ENCODE measurements around the gene ZMIZ1.

The ZMIZ1 gene

DNA sequence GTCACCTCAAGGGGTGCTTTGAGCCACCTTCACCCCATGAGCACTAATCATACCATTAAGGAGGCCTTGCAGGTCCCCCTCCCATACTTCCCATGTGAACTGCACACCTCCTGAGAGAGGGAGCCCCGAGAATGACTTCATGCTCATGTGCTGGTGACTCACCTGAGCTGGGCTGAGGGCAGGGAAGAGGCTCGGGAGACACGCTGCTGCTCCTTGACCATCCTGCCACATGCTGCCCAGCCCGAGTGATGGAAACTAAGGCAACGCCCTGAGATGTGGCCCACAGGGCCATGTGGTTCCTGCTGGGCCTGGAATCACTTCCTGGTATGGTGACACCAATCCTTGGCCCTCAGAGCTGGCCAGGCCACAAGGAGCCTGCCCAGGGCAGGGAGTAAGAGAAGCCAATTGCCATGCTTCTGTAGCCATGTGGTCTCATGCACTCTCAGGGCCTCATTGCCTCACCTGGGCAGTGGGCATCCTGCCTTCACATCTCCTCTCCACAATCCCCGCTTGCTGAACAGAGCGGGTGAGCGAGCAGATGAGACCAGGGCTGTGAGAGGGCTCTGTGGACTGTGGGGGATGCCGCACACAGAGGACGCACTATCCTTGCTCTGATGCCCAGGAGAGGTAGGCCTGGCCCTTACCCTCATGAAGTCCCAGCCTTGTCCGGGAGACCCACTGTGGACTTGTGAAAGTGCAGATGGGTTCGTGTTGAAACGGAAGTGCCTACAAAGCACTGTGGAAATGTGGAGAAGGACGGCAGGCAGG is 260.2 kb downstream of the ZMIZ1 start:
- Histone ChIP-seq H3K36me3 (ENCODE audit: control insufficient read depth in 2 of 2, insufficient read depth in 1 of 2, low read length in 2 of 2) (no peaks in the 10 kb centered on the region), H3K9me3 (ENCODE audit: control insufficient read depth, insufficient read depth, low read depth, low read length) (no peaks in the 10 kb centered on the region), H3K4me1 (ENCODE audit: control insufficient read depth, insufficient read depth, low read length) (no peaks in the 10 kb centered on the region), H3K4me3 (ENCODE audit: low read depth, low read length) (no peak overlapping the region), H3K27ac (ENCODE audit: extremely low read depth, low read depth, low read length) (no peak overlapping the region)
- CTCF ChIA-PET = interaction anchor here (0.6 kb wide), 2 partner anchors 19 to 1658 kb away, joined by 3 to 6 read pairs; no protein-coding TSS in a partner anchor
- POLR2A ChIA-PET = no interaction called here
- TF ChIP-seq MZF1 (tag by site-specific recombination; IDR thresholded peaks at IDR 0.05; ENCODE audit: borderline replicate concordance) (no peak), SP7 (tag by site-specific recombination; IDR thresholded peaks at IDR 0.05) (0 out of 2 replicates have a peak, but pooled peaks have one; percentile 49), ZNF112 (tag by site-specific recombination; IDR thresholded peaks at IDR 0.05) (no peak), ZNF707 (tag by site-specific recombination; IDR thresholded peaks at IDR 0.05) (no peak), ZBTB48 (tag by site-specific recombination; IDR thresholded peaks at IDR 0.05) (no peak), ATF2 (tag by site-specific recombination; IDR thresholded peaks at IDR 0.05; ENCODE audit: low read depth) (no peak), ZNF416 (tag by site-specific recombination; IDR thresholded peaks at IDR 0.05) (no peak), ZNF529 (tag by site-specific recombination; IDR thresholded peaks at IDR 0.05; ENCODE audit: insufficient replicate concordance) (no peak), PRDM10 (tag by site-specific recombination; IDR thresholded peaks at IDR 0.05) (peak; percentile 81), HOXA7 (CRISPR knock-in tag; IDR thresholded peaks at IDR 0.05; ENCODE audit: borderline replicate concordance) (no peak), ZFP69B (tag by site-specific recombination; IDR thresholded peaks at IDR 0.05) (no peak), ZBTB21 (tag by site-specific recombination; IDR thresholded peaks at IDR 0.05) (no peak), SP2 (tag by site-specific recombination; IDR thresholded peaks at IDR 0.05) (no peak), ZSCAN23 (tag by site-specific recombination; IDR thresholded peaks at IDR 0.05) (no peak), ZNF658 (tag by site-specific recombination; IDR thresholded peaks at IDR 0.05) (no peak), ZBTB10 (tag by site-specific recombination; IDR thresholded peaks at IDR 0.05) (no peak), ZNF10 (tag by site-specific recombination; IDR thresholded peaks at IDR 0.05) (no peak), WT1 (tag by site-specific recombination; IDR thresholded peaks at IDR 0.05) (no peak), ZNF335 (tag by site-specific recombination; conservative IDR thresholded peaks at IDR 0.05) (0 out of 2 replicates have a peak, but pooled peaks have one; percentile 43), ZNF548 (tag by site-specific recombination; IDR thresholded peaks at IDR 0.05) (no peak), EGR2 (tag by site-specific recombination; IDR thresholded peaks at IDR 0.05; ENCODE audit: low read depth) (no peak), ZFP3 (tag by site-specific recombination; IDR thresholded peaks at IDR 0.05; ENCODE audit: low read depth) (no peak)
- TF ChIP-seq, protein P1, sequence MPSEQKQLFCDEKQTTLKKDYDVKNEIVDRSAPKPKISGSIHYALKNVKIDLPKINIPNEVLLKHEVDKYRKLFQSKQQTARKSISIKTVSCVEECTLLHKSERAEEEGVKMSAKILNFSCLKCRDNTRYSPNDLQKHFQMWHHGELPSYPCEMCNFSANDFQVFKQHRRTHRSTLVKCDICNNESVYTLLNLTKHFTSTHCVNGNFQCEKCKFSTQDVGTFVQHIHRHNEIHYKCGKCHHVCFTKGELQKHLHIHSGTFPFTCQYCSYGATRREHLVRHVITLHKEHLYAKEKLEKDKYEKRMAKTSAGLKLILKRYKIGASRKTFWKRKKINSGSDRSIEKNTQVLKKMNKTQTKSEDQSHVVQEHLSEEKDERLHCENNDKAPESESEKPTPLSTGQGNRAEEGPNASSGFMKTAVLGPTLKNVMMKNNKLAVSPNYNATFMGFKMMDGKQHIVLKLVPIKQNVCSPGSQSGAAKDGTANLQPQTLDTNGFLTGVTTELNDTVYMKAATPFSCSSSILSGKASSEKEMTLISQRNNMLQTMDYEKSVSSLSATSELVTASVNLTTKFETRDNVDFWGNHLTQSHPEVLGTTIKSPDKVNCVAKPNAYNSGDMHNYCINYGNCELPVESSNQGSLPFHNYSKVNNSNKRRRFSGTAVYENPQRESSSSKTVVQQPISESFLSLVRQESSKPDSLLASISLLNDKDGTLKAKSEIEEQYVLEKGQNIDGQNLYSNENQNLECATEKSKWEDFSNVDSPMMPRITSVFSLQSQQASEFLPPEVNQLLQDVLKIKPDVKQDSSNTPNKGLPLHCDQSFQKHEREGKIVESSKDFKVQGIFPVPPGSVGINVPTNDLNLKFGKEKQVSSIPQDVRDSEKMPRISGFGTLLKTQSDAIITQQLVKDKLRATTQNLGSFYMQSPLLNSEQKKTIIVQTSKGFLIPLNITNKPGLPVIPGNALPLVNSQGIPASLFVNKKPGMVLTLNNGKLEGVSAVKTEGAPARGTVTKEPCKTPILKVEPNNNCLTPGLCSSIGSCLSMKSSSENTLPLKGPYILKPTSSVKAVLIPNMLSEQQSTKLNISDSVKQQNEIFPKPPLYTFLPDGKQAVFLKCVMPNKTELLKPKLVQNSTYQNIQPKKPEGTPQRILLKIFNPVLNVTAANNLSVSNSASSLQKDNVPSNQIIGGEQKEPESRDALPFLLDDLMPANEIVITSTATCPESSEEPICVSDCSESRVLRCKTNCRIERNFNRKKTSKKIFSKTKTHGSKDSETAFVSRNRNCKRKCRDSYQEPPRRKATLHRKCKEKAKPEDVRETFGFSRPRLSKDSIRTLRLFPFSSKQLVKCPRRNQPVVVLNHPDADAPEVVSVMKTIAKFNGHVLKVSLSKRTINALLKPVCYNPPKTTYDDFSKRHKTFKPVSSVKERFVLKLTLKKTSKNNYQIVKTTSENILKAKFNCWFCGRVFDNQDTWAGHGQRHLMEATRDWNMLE (tag by site-specific recombination; conservative IDR thresholded peaks at IDR 0.05; ENCODE audit: low read depth) = no peak
- TF ChIP-seq, protein P2, sequence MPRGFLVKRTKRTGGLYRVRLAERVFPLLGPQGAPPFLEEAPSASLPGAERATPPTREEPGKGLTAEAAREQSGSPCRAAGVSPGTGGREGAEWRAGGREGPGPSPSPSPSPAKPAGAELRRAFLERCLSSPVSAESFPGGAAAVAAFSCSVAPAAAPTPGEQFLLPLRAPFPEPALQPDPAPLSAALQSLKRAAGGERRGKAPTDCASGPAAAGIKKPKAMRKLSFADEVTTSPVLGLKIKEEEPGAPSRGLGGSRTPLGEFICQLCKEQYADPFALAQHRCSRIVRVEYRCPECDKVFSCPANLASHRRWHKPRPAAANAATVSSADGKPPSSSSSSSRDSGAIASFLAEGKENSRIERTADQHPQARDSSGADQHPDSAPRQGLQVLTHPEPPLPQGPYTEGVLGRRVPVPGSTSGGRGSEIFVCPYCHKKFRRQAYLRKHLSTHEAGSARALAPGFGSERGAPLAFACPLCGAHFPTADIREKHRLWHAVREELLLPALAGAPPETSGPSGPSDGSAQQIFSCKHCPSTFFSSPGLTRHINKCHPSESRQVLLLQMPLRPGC (tag by site-specific recombination; IDR thresholded peaks at IDR 0.05) = no peak

Measured in HEK293 (cell line).